WTC11 (cell line): ENCODE measurements around the gene CIAO2A. TPM values are rescaled to one million over a fixed set of nuclear protein-coding genes. Genes with fewer than 3 reads are reported as not detected.

Experiments
- ATAC-seq: fragments of 200-7000 bp; cut with Tn5 transposase; 2 replicates; pipeline ENCODE4 v1.10.0; 2021; ENCODE audit warnings: mild to moderate bottlenecking, moderate library complexity
- CTCF ChIA-PET: fragments of 300-600 bp; sonication (Branson Sonifier 250); formaldehyde crosslinking; loops from one replicate; lab custom pipeline; 2021; ENCODE audit warnings: antibody characterized with exemption; lab: Charles Lee
- POLR2A ChIA-PET: fragments of 350-600 bp; sonication (Branson Sonifier 250); formaldehyde crosslinking; loops from one replicate; lab custom pipeline; 2021; ENCODE audit warnings: antibody characterized with exemption; lab: Charles Lee
- DNase-seq: peaks from one replicate; pipeline ENCODE4 v3.0.0; 2021; ENCODE audit warnings: low spot score
- H3K27ac Mint-ChIP-seq: 2 replicates; pipeline ENCODE4 v1.8.0; 2021; ENCODE audit warnings: mixed read lengths
- H3K27me3 Mint-ChIP-seq: 2 replicates; pipeline ENCODE4 v1.8.0; 2021; ENCODE audit warnings: low read depth, mild to moderate bottlenecking, moderate library complexity, mixed read lengths
- H3K36me3 Mint-ChIP-seq: 2 replicates; pipeline ENCODE4 v1.8.0; 2021; ENCODE audit warnings: mixed read lengths
- H3K4me1 Mint-ChIP-seq: 2 replicates; pipeline ENCODE4 v1.8.0; 2022; ENCODE audit warnings: mixed read lengths
- H3K4me3 Mint-ChIP-seq: 2 replicates; pipeline ENCODE4 v1.8.0; 2021; ENCODE audit warnings: mild to moderate bottlenecking, moderate library complexity, mixed read lengths
- H3K9me3 Mint-ChIP-seq: 2 replicates; pipeline ENCODE4 v1.8.0; 2021; ENCODE audit warnings: mixed read lengths
- ARID4B ChIP-seq: sonication (generic); formaldehyde crosslinking; IDR thresholded peaks from 2 replicates; pipeline ENCODE4 v1.8.0; 2023; ENCODE audit warnings: missing genetic modification reagents, mild to moderate bottlenecking, borderline replicate concordance
- E2F5 ChIP-seq: sonication (generic); formaldehyde crosslinking; IDR thresholded peaks from 2 replicates; pipeline ENCODE4 v1.8.1; 2022; ENCODE audit warnings: mild to moderate bottlenecking, moderate library complexity, missing genetic modification reagents
- ESRRA ChIP-seq: sonication (generic); formaldehyde crosslinking; IDR thresholded peaks from 2 replicates; pipeline ENCODE4 v1.8.1; 2022; ENCODE audit warnings: mild to moderate bottlenecking, missing genetic modification reagents, borderline replicate concordance
- FOXK1 ChIP-seq: sonication (generic); formaldehyde crosslinking; IDR thresholded peaks from 2 replicates; pipeline ENCODE4 v1.8.0; 2022; ENCODE audit warnings: mild to moderate bottlenecking, moderate library complexity, missing genetic modification reagents
- GRHL2 ChIP-seq: fragments of 250-450 bp; sonication (Bioruptor Pico); IDR thresholded peaks from 2 replicates; pipeline ENCODE4 v1.8.0; 2022; ENCODE audit warnings: mild to moderate bottlenecking, moderate library complexity; ENCODE audit not compliant: insufficient replicate concordance, severe bottlenecking
- MAX ChIP-seq: sonication (generic); formaldehyde crosslinking; IDR thresholded peaks from 2 replicates; pipeline ENCODE4 v1.8.0; 2022; ENCODE audit warnings: mild to moderate bottlenecking, missing genetic modification reagents
- NFYB ChIP-seq: sonication (generic); formaldehyde crosslinking; conservative IDR thresholded peaks from 2 replicates; pipeline ENCODE4 v1.8.0; 2022; ENCODE audit warnings: low read depth, missing genetic modification reagents
- NR1H2 ChIP-seq: sonication (generic); formaldehyde crosslinking; IDR thresholded peaks from 2 replicates; pipeline ENCODE4 v1.9.0; 2021; ENCODE audit warnings: mild to moderate bottlenecking, moderate library complexity, missing genetic modification reagents
- NR2C2 ChIP-seq: sonication (generic); formaldehyde crosslinking; IDR thresholded peaks from 2 replicates; pipeline ENCODE4 v1.8.0; 2022; ENCODE audit warnings: mild to moderate bottlenecking, missing genetic modification reagents
- NR3C1 ChIP-seq: sonication (generic); formaldehyde crosslinking; conservative IDR thresholded peaks from 2 replicates; pipeline ENCODE4 v1.8.1; 2023; ENCODE audit warnings: low read depth, mild to moderate bottlenecking, missing genetic modification reagents
- OVOL2 ChIP-seq: fragments of 250-450 bp; sonication (Bioruptor Pico); IDR thresholded peaks from 2 replicates; pipeline ENCODE4 v1.9.0; 2021; ENCODE audit warnings: mild to moderate bottlenecking, borderline replicate concordance
- PRRX2 ChIP-seq: fragments of 250-450 bp; sonication (Bioruptor Pico); IDR thresholded peaks from 2 replicates; pipeline ENCODE4 v1.8.0; 2021; ENCODE audit warnings: mild to moderate bottlenecking
- SP1 ChIP-seq: sonication (generic); formaldehyde crosslinking; conservative IDR thresholded peaks from 2 replicates; pipeline ENCODE4 v1.8.1; 2022; ENCODE audit warnings: missing genetic modification reagents
- USF2 ChIP-seq: sonication (generic); formaldehyde crosslinking; IDR thresholded peaks from 2 replicates; pipeline ENCODE4 v1.8.1; 2023; ENCODE audit warnings: mild to moderate bottlenecking, missing genetic modification reagents, moderate library complexity
- ZBTB21 ChIP-seq: sonication (generic); formaldehyde crosslinking; IDR thresholded peaks from 2 replicates; pipeline ENCODE4 v1.8.1; 2023; ENCODE audit warnings: mild to moderate bottlenecking, missing genetic modification reagents, borderline replicate concordance
- ZMAT4 ChIP-seq: fragments of 250-450 bp; sonication (Bioruptor Pico); IDR thresholded peaks from 2 replicates; pipeline ENCODE4 v1.9.0; 2021; ENCODE audit warnings: mild to moderate bottlenecking
- ZNF423 ChIP-seq: fragments of 250-450 bp; sonication (Bioruptor Pico); IDR thresholded peaks from 2 replicates; pipeline ENCODE4 v2.1.2; 2022; ENCODE audit warnings: mild to moderate bottlenecking, moderate library complexity
- ZNF671 ChIP-seq: fragments of 250-450 bp; sonication (Bioruptor Pico); IDR thresholded peaks from 2 replicates; pipeline ENCODE4 v1.8.0; 2021; ENCODE audit warnings: mild to moderate bottlenecking
- total RNA-seq: library from RNA; stranded (reverse); gene quantifications from 3 replicates; pipeline ENCODE4 v1.2.3, GENCODE V29; 2021

The CIAO2A gene
- total RNA-seq, 1 experiment from 2014 or later = 73.6 TPM

GRCh38 chr15:64044300-64045100 lies 49.1 kb downstream of the CIAO2A start (continued):
- no peak for TF ChIP-seq USF2
- TF ChIP-seq FOXK1 (CRISPR knock-in tag) = no peak
- no peak for TF ChIP-seq NR1H2
- TF ChIP-seq SP1 (CRISPR knock-in tag) = no peak
- no peak for TF ChIP-seq OVOL2
- no peak for TF ChIP-seq NR2C2
- TF ChIP-seq ZNF423 (CRISPR knock-in tag) = no peak
- no peak for TF ChIP-seq ARID4B
- no peak for TF ChIP-seq NFYB
- TF ChIP-seq GRHL2 (CRISPR knock-in tag) = no peak
- TF ChIP-seq MAX (CRISPR knock-in tag) = no peak

- H3K36me3 Mint-ChIP-seq = no peaks in the 10 kb centered on the region
- ATAC-seq (peak; percentile 87), DNase-seq (no peak)
- H3K4me1 Mint-ChIP-seq = peaks cover 10% of the 10 kb centered on the region
- H3K9me3 Mint-ChIP-seq = no peaks in the 10 kb centered on the region
- no peak overlapping the region for H3K4me3 Mint-ChIP-seq
- H3K27ac Mint-ChIP-seq = no peak overlapping the region
- TF ChIP-seq NFYB (peak; percentile 77), PRRX2 (CRISPR knock-in tag) (no peak)
- POLR2A ChIA-PET = interaction anchor here (0.7 kb wide), 1 partner anchor 113 kb away, joined by 3 read pairs; no protein-coding TSS in a partner anchor
- H3K27me3 Mint-ChIP-seq = peaks cover 19% of the 10 kb centered on the region
- CTCF ChIA-PET = interaction anchor here (0.7 to 4.7 kb wide), 4 partner anchors 7 to 94 kb away, joined by 4 to 24 read pairs (median 6); partner anchors contain the start of gene DAPK2
Observed at GRCh38 chr15:64038878-64039610, 54.6 kb downstream of the CIAO2A start.

GRCh38 chr15:64037966-64038365 lies 55.7 kb downstream of the CIAO2A start:
- Mint-ChIP-seq H3K27me3 (peaks cover 14% of the 10 kb centered on the region), H3K4me3 (no peak overlapping the region), H3K36me3 (no peaks in the 10 kb centered on the region), H3K27ac (no peak overlapping the region), H3K9me3 (no peaks in the 10 kb centered on the region), H3K4me1 (peaks cover 10% of the 10 kb centered on the region)
- DNase-seq (no peak), ATAC-seq (no peak)
- ChIA-PET CTCF (interaction anchor here (0.6 to 2.4 kb wide), 3 partner anchors 9 to 93 kb away, joined by 3 to 7 read pairs (median 4); no protein-coding TSS in a partner anchor), POLR2A (no interaction called here)
- no peak for TF ChIP-seq ESRRA (CRISPR knock-in tag)
- TF ChIP-seq NFYB = no peak
- no peak for TF ChIP-seq ZNF423 (CRISPR knock-in tag)
- no peak for TF ChIP-seq ZBTB21 (CRISPR knock-in tag)
- no peak for TF ChIP-seq E2F5 (CRISPR knock-in tag)
- no peak for TF ChIP-seq ZMAT4
- no peak for TF ChIP-seq NR3C1 (CRISPR knock-in tag)
- no peak for TF ChIP-seq ZNF671 (CRISPR knock-in tag)
